Mucosa of descending colon (tissue), 3 donors: ENCODE data around the gene UBE2Z. TPM values are rescaled to one million over a fixed set of nuclear protein-coding genes. Genes with fewer than 3 reads are reported as not detected.

Experiments
- ATAC-seq: fragments of 200-7000 bp; cut with Tn5 transposase; one replicate; pipeline ENCODE4 v1.9.1; 2020; ENCODE audit warnings: mild to moderate bottlenecking, moderate library complexity
- DNase-seq, 3 donors: peaks; one replicate each; pipeline ENCODE4 v3.0.0-alpha.2; 2020
- H3K36me3 ChIP-seq: fragments of 200-600 bp; one replicate; pipeline ENCODE4 v1.8.0; 2021; ENCODE audit warnings: low read depth, mild to moderate bottlenecking
- H3K4me1 ChIP-seq: fragments of 200-600 bp; one replicate; pipeline ENCODE4 v1.8.0; 2021; ENCODE audit warnings: low read depth, mild to moderate bottlenecking
- H3K4me3 ChIP-seq: fragments of 200-600 bp; one replicate; pipeline ENCODE4 v1.8.0; 2021; ENCODE audit warnings: mild to moderate bottlenecking
- H3K9me3 ChIP-seq: fragments of 200-600 bp; one replicate; pipeline ENCODE4 v1.8.0; 2021; ENCODE audit warnings: mild to moderate bottlenecking
- intact Hi-C, 2 donors: fragments of 100-400 bp; cut with DNase I in 1 of 2; cut with micrococcal nuclease in 1 of 2; formaldehyde crosslinking; loops; one replicate each; pipeline versions ENCODE4 v1.11.0 to v1.11.1; 2022; cut with DNase I, micrococcal nuclease
- long read RNA-seq, 2 donors: library from polyadenylated mRNA; unstranded; transcript quantifications; one replicate each; pipeline ENCODE4 v2.0.0, GENCODE V29; 2019 to 2021
- total RNA-seq, 3 donors: library from RNA; stranded (reverse); fragmentation: NEBNext Ultra II Directional in 2 of 3; extraction: Animal tissue kit (Norgen Biotek cat#: 25700) in 2 of 3; gene quantifications; one replicate each; pipeline versions ENCODE4 v1.2.1 to v1.2.4, GENCODE V29; 2021 to 2023
- TF ChIP-seq, protein P1 (sequence below): fragments of 200-600 bp; IDR thresholded peaks from one replicate; pipeline ENCODE4 v1.8.0; 2022; ENCODE audit warnings: antibody characterized with exemption, mild to moderate bottlenecking
- donor health status: DM: no; HTN: no; CAD: no; lungs with moderate emphysema.
- donor health status: DM: no; HTN: no; CAD: no.
- donor health status: DM: no; HTN: yes; CAD: no.

Gene UBE2Z
- total RNA-seq: 10 to 100 TPM; 67.6 to 70.5 (median 68.1) TPM
- long read RNA-seq, donor 1, transcript UBE2Z-201 (7 exons, 3,122 nt): major isoform, 27 of 48 reads
- long read RNA-seq, donor 1, partial matches to known transcripts: 15 of 48 reads
- long read RNA-seq, donor 1, other reads (novel, unspliced or antisense): 3 of 48 reads
- long read RNA-seq, donor 2, partial matches to known transcripts: 1 of 5 reads
- long read RNA-seq, donor 2, other reads (novel, unspliced or antisense): 4 of 5 reads

DNA sequence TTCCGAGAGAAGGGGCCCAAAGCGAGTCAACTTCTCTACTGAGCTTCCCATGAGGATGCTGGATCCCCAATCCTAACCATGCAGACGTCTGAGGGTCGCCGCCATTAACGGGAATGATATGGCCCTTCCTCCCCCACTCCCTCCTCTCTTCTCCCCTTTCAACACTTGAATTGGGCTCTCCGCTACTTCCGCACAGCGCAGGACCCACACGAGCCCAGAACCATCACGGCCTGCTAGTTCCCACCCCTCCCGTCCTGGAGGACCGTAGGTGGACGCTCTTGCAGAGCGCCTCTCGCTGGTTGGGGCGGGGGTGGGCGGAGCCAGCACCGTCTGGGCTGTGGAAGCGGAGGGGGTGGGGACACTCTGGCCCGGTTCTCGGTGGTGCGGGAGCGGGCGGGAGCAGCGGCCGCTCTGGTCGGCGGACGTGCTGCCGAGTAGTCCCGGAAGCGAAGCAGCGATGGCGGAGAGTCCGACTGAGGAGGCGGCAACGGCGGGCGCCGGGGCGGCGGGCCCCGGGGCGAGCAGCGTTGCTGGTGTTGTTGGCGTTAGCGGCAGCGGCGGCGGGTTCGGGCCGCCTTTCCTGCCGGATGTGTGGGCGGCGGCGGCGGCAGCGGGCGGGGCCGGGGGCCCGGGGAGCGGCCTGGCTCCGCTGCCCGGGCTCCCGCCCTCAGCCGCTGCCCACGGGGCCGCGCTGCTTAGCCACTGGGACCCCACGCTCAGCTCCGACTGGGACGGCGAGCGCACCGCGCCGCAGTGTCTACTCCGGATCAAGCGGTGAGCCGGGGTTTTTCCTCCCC, at the start of gene UBE2Z:
TSS of gene UBE2Z (plus strand) at position 361 of the 797 bp plus-strand sequence. CDS start at position 458, 97 bp downstream.
- DNase-seq (peak; percentile 93 to 96 (median 94)), ATAC-seq (peak; percentile 98)
- no peaks in the 10 kb centered on the region for H3K9me3 ChIP-seq
- H3K4me3 ChIP-seq: peak within 1 kb of the TSS; percentile 94
- TF ChIP-seq, protein P1, sequence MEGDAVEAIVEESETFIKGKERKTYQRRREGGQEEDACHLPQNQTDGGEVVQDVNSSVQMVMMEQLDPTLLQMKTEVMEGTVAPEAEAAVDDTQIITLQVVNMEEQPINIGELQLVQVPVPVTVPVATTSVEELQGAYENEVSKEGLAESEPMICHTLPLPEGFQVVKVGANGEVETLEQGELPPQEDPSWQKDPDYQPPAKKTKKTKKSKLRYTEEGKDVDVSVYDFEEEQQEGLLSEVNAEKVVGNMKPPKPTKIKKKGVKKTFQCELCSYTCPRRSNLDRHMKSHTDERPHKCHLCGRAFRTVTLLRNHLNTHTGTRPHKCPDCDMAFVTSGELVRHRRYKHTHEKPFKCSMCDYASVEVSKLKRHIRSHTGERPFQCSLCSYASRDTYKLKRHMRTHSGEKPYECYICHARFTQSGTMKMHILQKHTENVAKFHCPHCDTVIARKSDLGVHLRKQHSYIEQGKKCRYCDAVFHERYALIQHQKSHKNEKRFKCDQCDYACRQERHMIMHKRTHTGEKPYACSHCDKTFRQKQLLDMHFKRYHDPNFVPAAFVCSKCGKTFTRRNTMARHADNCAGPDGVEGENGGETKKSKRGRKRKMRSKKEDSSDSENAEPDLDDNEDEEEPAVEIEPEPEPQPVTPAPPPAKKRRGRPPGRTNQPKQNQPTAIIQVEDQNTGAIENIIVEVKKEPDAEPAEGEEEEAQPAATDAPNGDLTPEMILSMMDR: peak; percentile 7
- peaks cover 16% of the 10 kb centered on the region for H3K4me1 ChIP-seq
- no peaks in the 10 kb centered on the region for H3K36me3 ChIP-seq
- intact Hi-C loops: no loop called here

DNA sequence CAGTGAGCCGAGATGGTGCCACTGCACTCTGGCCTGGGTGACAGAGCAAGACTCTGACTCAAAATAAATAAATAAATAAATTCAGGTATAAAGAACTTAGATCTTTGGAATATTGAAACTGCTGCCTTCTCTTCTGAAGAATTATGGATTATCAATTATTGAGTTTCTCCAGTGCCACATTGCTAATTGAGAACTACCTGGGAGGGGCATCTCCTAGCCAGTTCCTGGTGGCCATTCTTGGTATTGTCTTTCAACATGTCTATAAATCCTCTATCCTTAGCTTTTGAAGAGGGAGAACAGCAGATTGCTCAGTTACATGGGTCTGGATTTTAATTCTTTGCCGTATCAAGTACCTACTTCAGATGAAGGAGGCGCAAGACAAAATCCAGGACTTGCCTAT, 48.2 kb upstream of the UBE2Z start:
- ATAC-seq (no peak), DNase-seq (no peak)
- no peak overlapping the region for H3K4me3 ChIP-seq
- intact Hi-C loops: no loop called here
- no peaks in the 10 kb centered on the region for H3K4me1 ChIP-seq
- TF ChIP-seq, protein P1: no peak
- H3K9me3 ChIP-seq: no peaks in the 10 kb centered on the region
- peaks cover 21% of the 10 kb centered on the region for H3K36me3 ChIP-seq

DNA sequence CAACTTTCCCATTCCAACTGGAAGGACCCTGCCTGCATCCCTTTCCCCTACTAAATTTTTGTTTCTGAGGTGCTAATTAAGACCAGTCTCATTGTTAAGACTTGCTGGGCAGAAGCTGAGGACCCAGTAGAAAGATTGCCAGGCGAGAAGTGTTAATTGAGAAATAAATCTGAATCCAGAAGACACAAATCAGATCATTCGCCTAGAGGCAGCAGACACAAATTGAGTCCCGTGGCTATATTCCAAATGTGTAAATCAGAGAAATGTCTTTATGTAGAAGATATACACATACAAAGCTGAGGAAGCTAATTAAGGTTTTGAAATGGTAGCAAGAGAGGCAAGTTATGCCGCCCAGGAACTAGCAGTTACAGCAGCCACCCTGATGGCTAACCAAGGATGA, 47.8 kb upstream of the UBE2Z start:
- intact Hi-C loops: no loop called here
- ATAC-seq: no peak
- Histone ChIP-seq H3K4me1 (no peaks in the 10 kb centered on the region), H3K9me3 (no peaks in the 10 kb centered on the region), H3K36me3 (peaks cover 21% of the 10 kb centered on the region), H3K4me3 (no peak overlapping the region)
- TF ChIP-seq, protein P1: no peak
- DNase-seq: no peak

DNA sequence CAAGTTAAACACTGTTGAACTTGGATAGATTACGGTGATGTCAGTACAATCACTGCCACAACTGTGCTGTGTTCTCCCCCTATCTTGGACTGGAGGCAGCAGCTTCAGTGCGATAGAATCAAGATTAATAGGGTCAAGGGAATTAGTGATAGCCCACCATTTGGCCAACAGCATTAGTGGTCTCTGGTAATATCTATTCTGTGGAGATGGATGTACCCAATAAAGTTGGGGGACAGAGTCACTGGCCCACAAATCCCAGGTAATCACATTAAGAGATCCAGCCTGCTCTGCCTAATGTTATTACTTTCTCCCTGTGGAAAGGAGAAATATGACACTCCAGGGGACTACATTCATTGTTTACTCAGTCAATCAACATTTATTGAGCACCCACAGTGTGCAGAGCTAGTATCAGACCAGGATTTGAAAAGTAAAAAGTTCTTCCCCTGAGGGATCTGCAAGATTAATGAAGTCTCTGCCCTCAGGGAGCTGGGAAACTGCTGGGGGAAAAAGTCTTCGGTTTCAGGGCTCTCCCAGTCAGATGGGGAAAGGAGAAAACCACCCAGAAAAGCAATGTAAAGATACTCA, 39.2 kb upstream of the UBE2Z start:
- DNase-seq (no peak), ATAC-seq (no peak)
- intact Hi-C loops: no loop called here
- H3K9me3 ChIP-seq: no peaks in the 10 kb centered on the region
- H3K36me3 ChIP-seq: no peaks in the 10 kb centered on the region
- peaks cover 52% of the 10 kb centered on the region for H3K4me1 ChIP-seq
- TF ChIP-seq, protein P1: no peak
- H3K4me3 ChIP-seq: no peak overlapping the region

- intact Hi-C loops: loop anchor here (5.0 to 10.0 kb wide), 2 partner anchors 195 to 198 kb away; no protein-coding TSS in a partner anchor
- Histone ChIP-seq H3K36me3 (no peaks in the 10 kb centered on the region), H3K9me3 (no peaks in the 10 kb centered on the region), H3K4me3 (no peak overlapping the region), H3K4me1 (peaks cover 52% of the 10 kb centered on the region)
- DNase-seq: peak in 1 of 3 donors; percentile 52
- ATAC-seq: peak; percentile 58
- TF ChIP-seq, protein P1: no peak
Observed at GRCh38 chr17:48869821-48870318, 38.3 kb upstream of the UBE2Z start.
